ENCODE measurements around the gene TRAPPC13.
A peak's percentile ranks its signal among the peaks of the same experiment; 100 is the strongest.
"Not testable (repeated sequence)": the region's sequence is repeated elsewhere in the genome, so short reads cannot be mapped to it uniquely, and the experiment has no call there.

TRAPPC13 gene, protein sequence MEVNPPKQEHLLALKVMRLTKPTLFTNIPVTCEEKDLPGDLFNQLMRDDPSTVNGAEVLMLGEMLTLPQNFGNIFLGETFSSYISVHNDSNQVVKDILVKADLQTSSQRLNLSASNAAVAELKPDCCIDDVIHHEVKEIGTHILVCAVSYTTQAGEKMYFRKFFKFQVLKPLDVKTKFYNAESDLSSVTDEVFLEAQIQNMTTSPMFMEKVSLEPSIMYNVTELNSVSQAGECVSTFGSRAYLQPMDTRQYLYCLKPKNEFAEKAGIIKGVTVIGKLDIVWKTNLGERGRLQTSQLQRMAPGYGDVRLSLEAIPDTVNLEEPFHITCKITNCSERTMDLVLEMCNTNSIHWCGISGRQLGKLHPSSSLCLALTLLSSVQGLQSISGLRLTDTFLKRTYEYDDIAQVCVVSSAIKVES

GRCh38 chr5:65624571-65625555 is at the start of gene TRAPPC13, which contains the start of gene SHLD3:
Gene TRAPPC13 (plus strand): TSS chr5:65625027. CDS start chr5:65625061, 34 bp downstream.
Gene SHLD3 (plus strand): TSS chr5:65625027. CDS start chr5:65629588, 4,561 bp downstream.
- peak; percentile 87 for DNase-seq (ENCODE audit: low spot score)

DNA sequence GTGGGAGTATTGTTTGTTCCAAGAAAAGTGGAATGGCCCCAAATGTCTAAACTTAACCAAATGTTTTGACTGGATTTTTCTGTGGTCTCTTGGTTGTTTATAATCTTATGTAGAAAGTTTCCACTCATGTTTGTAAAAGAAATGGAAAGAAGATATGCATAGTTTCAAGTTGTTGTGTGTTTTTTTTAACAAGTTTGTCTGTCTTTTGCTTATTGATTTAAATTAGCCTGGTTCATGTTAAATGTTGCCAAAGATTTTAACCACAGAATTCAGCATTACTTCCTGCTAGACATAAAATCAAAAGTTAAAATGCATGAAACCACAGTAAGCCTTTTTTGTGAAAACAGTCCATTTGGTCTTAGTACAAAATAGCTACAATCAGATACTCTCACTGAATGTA is 47.7 kb upstream of the TRAPPC13 start:
- DNase-seq (ENCODE audit: low spot score): no peak

- no peak for DNase-seq (ENCODE audit: low spot score)
These were observed 36.1 kb upstream of the TRAPPC13 start for GRCh38 chr5:65588694-65589093.

- DNase-seq (ENCODE audit: low spot score): not testable (repeated sequence)
These were observed 23.1 kb upstream of the TRAPPC13 start for GRCh38 chr5:65601761-65602160.

- no peak for DNase-seq (ENCODE audit: low spot score)
These were observed 13.3 kb upstream of the TRAPPC13 start for GRCh38 chr5:65611524-65611923.

DNA sequence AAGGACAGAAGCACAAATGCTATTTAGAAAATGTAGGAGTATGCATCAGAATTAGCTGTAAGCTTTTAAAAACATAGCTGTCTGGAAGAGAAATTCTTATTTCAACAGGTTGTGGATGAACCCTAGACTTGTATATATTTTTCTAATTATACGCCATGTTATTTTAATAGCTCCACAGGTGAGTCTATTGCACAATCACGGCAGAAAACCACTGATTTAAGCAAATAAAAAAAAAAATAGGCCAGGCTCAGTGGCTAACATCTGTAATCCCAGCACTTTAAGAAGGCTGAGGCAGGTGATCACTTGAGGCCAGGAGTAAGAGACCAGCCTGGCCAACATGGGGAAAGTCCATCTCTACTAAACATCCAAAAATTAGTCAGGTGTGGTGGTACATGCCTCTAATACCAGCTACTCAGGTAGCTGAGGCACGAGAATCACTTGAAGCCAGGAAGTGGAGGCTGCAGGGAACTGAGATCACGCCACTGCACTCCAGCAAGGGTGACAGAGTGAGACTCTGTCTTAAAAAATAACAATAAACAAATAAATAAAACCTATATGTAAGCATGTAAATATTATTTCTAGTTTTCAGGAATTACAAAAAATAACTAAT is 12.4 kb upstream of the TRAPPC13 start:
- DNase-seq (ENCODE audit: low spot score): no peak

DNA sequence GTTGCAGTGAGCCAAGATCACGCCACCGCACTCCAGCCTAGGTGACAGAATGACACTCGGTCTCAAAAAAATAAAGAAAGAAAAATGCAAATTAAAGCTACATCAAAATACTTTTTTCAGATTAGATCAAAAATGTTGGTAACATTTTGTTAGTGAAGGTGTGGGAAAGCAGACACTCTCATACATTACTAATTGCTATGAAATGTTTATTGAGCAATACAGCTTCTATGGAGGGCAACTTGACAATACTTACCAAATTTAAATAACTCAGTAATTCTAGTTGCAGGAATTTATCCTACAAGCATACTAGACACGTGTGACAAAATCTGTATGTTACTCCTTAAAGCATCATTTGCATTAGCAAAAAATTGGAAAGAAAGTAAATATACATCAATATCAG is 4.8 kb upstream of the TRAPPC13 start:
- DNase-seq (ENCODE audit: low spot score): no peak

GRCh38 chr5:65621961-65622360 is 2.9 kb upstream of the TRAPPC13 start:
- DNase-seq (ENCODE audit: low spot score): not testable (repeated sequence)

DNA sequence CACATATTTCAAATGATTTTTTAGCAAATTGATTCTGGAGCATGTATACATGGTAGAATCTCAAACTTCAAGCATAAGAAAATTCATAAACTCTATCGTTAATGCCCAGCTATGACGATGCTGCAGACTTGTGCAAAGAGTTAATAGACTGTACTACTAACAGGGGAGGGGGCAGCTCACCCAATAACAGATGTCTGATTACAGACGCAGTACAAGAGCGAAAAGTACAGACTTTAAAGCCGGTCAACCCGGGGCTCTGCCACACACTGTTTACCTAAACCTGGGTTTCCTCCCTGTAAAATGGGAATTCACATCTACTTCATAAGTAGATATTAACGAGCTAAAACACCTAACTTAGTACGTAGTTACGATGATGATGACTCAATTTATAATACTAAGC is 1.3 kb upstream of the TRAPPC13 start:
- DNase-seq (ENCODE audit: low spot score): no peak

DNA sequence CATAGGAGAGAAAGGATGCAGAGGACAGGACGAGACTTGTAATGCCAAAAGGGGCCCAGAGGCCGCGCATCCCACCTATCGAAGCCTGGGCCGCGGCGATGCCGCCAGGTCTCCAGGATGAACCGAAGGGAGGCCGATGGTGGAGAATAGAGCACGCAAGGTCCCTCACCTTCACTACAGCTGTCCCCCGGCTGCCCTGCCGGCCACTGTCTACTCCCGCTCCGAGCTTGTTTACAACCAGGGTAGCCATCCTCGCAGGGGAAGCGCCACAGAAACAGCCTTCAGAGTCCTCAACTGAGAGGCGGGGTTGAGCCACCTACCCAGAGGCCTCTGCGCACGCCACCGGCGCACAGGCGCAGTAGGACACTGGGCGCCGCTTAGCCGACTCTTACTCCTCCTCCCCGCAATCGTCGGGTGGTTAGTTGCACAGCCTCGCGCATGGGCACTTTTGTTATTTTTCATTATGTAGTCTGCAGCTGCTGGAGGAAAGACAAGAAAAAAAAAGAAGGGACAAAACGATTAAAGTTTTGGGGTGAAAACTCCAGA is 729 bp upstream of the TRAPPC13 start, which contains the start of gene TRIM23:
Gene TRIM23, minus strand, starts transcription at position 309 of the 546 bp plus-strand sequence. Its CDS starts 59 bp downstream, at position 250.
- DNase-seq (ENCODE audit: low spot score): peak; percentile 90

DNA sequence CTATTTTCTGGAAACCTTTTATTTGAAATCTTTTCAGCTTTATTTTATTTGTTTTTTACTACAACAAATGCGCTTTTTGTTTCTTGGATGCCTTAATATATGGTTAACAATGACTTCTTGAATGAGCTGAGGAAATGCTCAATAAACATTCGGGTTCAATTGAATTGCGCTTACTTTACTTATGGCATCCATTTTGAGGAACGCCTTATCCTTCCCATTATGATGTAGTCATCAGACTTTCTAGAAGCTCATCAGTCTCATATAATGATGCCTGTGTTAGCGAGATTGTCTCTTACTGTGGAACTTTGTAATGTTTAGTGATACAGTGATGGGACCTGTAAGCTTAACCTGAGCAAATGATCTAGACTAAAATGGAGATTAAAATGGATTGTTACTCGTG is 916 bp downstream of the TRAPPC13 start:
- DNase-seq (ENCODE audit: low spot score): no peak

DNA sequence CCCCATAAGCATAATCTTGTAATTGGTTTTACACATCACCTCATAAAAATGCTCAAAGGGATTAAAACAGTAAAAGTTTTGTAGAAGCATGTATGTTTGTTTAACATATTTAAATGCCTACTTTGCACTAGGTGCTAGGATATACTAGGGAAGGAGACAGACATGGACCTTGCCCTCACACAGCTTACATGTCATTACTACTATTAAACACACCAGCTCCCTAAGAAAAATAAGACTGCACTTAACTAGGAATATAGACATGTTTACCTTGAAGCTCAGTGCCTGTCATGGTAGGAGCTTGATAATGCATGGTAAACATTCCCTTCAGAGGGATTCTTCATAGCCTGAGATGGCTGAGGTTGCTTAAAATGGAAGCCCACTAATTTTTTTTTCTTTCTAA is 6.2 kb downstream of the TRAPPC13 start:
- DNase-seq (ENCODE audit: low spot score): no peak

GRCh38 chr5:65640240-65640639 is 15.4 kb downstream of the TRAPPC13 start:
- DNase-seq (ENCODE audit: low spot score): no peak

DNA sequence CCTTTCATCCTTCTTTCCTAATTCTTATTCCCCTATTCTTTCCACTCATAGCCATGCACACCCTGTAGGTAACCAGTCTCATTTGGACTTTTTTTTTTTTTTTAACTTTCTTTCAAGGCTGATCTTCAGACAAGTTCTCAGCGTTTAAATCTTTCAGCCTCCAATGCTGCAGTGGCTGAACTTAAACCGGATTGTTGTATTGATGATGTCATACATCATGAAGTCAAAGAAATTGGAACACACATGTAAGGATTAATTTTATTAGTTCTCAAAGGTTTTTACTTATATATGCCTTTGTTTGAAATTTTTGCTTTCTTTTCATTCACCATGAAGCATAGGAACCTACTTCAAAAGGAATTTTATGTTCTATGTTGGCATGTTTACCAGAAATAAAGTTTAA is 22.1 kb downstream of the TRAPPC13 start:
- no peak for DNase-seq (ENCODE audit: low spot score)

DNA sequence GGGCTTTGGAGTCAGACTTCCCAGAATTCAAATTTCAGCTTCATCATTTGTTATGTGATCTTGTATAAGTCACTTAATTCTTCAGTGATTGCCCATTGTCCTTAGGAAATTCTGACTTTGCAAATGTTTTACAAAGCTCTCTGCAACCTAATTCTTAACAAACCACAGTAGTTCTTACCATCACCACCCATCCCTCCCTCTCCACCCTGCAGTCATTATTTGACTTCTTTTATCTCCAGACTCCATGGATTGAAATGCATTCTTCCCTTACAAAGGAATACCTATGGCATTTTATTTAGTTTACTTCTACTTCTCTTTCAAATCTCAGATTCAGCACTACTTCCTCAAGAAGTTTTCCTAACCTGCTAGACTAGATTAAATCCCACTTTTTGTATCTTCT is 23.1 kb downstream of the TRAPPC13 start:
- no peak for DNase-seq (ENCODE audit: low spot score)

GRCh38 chr5:65651144-65651543 is 26.3 kb downstream of the TRAPPC13 start:
- DNase-seq (ENCODE audit: low spot score): no peak

GRCh38 chr5:65654713-65655112 is 29.9 kb downstream of the TRAPPC13 start:
- no peak for DNase-seq (ENCODE audit: low spot score)

DNA sequence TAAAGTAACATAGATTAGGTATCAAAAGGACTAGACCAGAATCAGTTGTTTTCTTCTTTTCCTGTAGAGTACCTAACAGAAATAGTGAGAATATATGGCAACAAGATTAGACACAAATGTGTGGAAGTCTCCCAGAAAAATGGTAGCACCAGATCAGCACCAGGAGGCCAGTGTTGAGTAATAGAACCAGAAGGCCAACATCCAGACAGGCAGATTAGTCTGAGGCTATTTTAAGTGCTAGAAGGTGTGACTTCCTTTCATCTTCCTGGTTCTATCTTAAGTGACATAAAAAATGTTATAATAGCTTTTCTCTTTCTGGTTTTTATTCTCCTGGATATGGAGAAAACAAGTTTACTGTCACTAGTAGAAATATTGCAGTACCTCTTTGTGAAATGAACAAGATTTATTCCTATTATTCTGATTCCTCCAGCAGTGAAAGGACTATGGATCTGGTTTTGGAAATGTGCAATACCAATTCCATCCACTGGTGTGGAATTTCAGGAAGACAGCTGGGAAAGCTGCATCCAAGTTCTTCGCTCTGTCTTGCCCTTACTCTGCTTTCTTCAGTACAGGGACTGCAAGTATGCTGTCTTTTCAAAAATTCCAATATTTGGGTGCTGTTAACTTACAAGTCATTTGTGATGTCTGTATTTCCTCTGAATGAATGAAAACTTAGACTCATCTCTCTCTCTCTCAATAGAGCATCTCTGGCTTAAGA is 39.1 kb downstream of the TRAPPC13 start:
- no peak for DNase-seq (ENCODE audit: low spot score)

DNA sequence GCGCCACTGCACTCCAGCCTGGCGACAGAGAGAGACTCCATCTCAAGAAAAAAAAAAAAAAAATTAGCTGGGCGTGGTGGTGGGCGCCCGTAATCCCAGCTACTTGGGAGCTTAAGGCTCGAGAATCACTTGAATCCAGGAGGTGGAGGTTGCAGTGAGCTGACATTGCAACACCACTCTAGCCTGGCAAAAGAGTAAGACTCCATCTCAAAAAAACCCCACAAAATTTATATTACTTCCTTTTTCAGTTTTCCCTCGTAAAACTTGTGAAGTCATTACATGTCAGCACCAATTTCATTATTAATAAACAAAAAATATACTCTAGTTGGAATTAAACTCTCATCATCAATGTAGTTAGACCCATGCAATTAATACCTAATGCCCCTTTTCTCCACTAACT is 43.9 kb downstream of the TRAPPC13 start:
- DNase-seq (ENCODE audit: low spot score): no peak

DNA sequence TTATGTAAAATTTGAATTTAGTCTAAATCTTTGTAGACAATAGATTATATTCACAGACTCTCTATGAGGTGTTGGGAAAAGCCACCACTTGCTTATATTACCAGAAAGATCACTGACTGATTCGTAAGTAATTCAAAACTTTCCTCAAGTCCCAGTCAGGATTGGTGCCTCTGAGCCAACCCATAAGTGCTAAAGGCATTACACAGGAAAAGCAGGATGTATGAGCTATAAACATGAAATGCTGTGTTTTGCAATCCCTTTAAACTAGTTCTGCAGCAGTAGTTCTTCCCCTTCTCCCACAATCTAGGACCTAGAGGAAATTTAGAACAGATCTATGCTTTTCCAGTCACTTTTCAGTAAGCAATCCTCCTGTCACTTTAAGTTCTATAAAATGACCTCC is 48.0 kb downstream of the TRAPPC13 start:
- no peak for DNase-seq (ENCODE audit: low spot score)

GRCh38 chr5:65674749-65675148 is 49.9 kb downstream of the TRAPPC13 start:
- no peak for DNase-seq (ENCODE audit: low spot score)
